ENCODE measurements around the gene DOCK6. TPM values are rescaled to one million over a fixed set of nuclear protein-coding genes. Genes with fewer than 3 reads are reported as not detected.

The DOCK6 gene
- total RNA-seq, 1 experiment from 2014 or later, result 57.9 TPM

DNA sequence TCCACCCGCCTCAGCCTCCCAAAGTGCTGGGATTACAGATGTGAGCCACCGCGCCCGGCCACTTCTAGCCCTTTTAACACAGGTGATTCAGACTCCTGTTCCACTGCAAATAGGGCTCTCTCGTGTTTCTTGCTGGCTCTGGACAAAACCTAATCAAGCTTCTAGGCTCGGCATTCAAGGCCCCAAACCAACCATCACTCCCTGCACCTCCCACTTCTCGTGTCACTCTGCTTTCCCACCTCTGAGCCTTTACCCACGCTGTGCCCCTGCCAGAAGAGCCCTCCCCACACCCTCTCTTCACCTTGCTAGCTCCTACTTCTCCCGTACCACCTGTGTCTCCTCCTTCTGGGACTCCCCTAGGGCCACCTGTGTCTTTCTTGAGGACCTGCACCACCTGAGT is 84.7 kb downstream of the DOCK6 start:
- H3K23me2 ChIP-seq (ENCODE audit: insufficient read length, low read depth, low read length, poor library complexity, severe bottlenecking), result no peaks in the 10 kb centered on the region
- H3K27ac Mint-ChIP-seq, result peak overlapping the region in 2 of 3 experiments; percentile 34 to 85; a peak in 1 of 7 replicates
- H3K27ac ChIP-seq (ENCODE audit: insufficient read length, low read depth, low read length), result no peak overlapping the region
- no peak overlapping the region for H4K8ac ChIP-seq (replicated peaks; ENCODE audit: insufficient read length, low read depth, low read length)
- no peak overlapping the region for H2AFZ ChIP-seq (ENCODE audit: low read length)
- H2BK20ac ChIP-seq (ENCODE audit: low read depth, low read length, poor library complexity, severe bottlenecking), result no peak overlapping the region
- no peaks in the 10 kb centered on the region for H3K9me3 ChIP-seq (ENCODE audit: control insufficient read depth, low read depth, low read length)
- H3K79me2 ChIP-seq (ENCODE audit: insufficient read depth, low read length), result no peaks in the 10 kb centered on the region
- TF ChIP-seq, protein P1, sequence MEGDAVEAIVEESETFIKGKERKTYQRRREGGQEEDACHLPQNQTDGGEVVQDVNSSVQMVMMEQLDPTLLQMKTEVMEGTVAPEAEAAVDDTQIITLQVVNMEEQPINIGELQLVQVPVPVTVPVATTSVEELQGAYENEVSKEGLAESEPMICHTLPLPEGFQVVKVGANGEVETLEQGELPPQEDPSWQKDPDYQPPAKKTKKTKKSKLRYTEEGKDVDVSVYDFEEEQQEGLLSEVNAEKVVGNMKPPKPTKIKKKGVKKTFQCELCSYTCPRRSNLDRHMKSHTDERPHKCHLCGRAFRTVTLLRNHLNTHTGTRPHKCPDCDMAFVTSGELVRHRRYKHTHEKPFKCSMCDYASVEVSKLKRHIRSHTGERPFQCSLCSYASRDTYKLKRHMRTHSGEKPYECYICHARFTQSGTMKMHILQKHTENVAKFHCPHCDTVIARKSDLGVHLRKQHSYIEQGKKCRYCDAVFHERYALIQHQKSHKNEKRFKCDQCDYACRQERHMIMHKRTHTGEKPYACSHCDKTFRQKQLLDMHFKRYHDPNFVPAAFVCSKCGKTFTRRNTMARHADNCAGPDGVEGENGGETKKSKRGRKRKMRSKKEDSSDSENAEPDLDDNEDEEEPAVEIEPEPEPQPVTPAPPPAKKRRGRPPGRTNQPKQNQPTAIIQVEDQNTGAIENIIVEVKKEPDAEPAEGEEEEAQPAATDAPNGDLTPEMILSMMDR (conservative IDR thresholded peaks at IDR 0.05), result no peak
- no peaks in the 10 kb centered on the region for H4K20me1 ChIP-seq (ENCODE audit: control insufficient read depth, insufficient read depth, insufficient read length)
- no peak overlapping the region for H3K4ac ChIP-seq (ENCODE audit: low read depth, low read length)
- H3K79me1 ChIP-seq (ENCODE audit: insufficient read depth, low read depth, low read length, poor library complexity, severe bottlenecking), result no peaks in the 10 kb centered on the region
- H3K27me3 ChIP-seq (ENCODE audit: insufficient read depth, low read length), result no peaks in the 10 kb centered on the region
- no peak overlapping the region for H2AK5ac ChIP-seq (ENCODE audit: insufficient read length, low read length)
- no peak for DNase-seq
- H3K9ac ChIP-seq (ENCODE audit: extremely low read depth, insufficient read length, low read length), result no peak overlapping the region
- no peak overlapping the region for H2BK15ac ChIP-seq (ENCODE audit: low read depth, low read length)
- H3K18ac ChIP-seq (ENCODE audit: insufficient read length, low read depth, low read length), result no peak overlapping the region
- H4K5ac ChIP-seq (ENCODE audit: insufficient read length, low read depth, low read length), result no peak overlapping the region
- H3K4me1 ChIP-seq (ENCODE audit: insufficient read depth, low read length), result no peaks in the 10 kb centered on the region; the same call in 1 of the 2 replicates
- H3T11ph ChIP-seq (ENCODE audit: low read length), result no peak overlapping the region
- H3K14ac ChIP-seq (ENCODE audit: insufficient read depth, low read length), result no peak overlapping the region
- WGBS (ENCODE audit: extremely low coverage, insufficient read length, low lambda C conversion rate), result no CpG with 5 or more reads among the region's 9 CpGs
- no peaks in the 10 kb centered on the region for H3K4me1 Mint-ChIP-seq
- H3K36me3 Mint-ChIP-seq (ENCODE audit: insufficient read depth in 1 of 3, low read depth in 3 of 3), result peaks cover 15 to 50% (median 39%) of the 10 kb centered on the region in 3 experiments; a peak in 6 of 7 replicates
- H3K4me3 Mint-ChIP-seq, result no peak overlapping the region
- H3K23ac ChIP-seq (ENCODE audit: insufficient read length, low read depth, low read length), result no peak overlapping the region
- H2BK120ac ChIP-seq (ENCODE audit: low read depth, low read length, poor library complexity, severe bottlenecking), result no peak overlapping the region
- no peaks in the 10 kb centered on the region for H3K27me3 Mint-ChIP-seq (ENCODE audit: low read depth)
- H3K9me3 Mint-ChIP-seq, result no peaks in the 10 kb centered on the region
- no peak overlapping the region for H3K4me2 ChIP-seq (ENCODE audit: insufficient read depth, insufficient read length, low read length)
- H3K56ac ChIP-seq (ENCODE audit: insufficient read length, low read depth, low read length), result no peak overlapping the region
- H4K91ac ChIP-seq (ENCODE audit: insufficient read length, low read depth, low read length), result no peak overlapping the region
- no peak overlapping the region for H2BK12ac ChIP-seq (ENCODE audit: insufficient read length, low read depth, low read length)
- H2BK5ac ChIP-seq (ENCODE audit: insufficient read length, low read length), result no peak overlapping the region

Data from H9 (cell line).